Activated naive CD8-positive, alpha-beta T cell (primary cell): ENCODE results near the gene LRRC8C.
A peak's percentile ranks its signal among the peaks of the same experiment; 100 is the strongest.

Source experiments
- H3K27ac Mint-ChIP-seq: one replicate; pipeline ENCODE4 v1.8.0; 2021; ENCODE audit warnings: mixed read lengths
- H3K27me3 Mint-ChIP-seq: one replicate; pipeline ENCODE4 v1.8.0; 2021; ENCODE audit warnings: mixed read lengths
- H3K36me3 Mint-ChIP-seq: one replicate; pipeline ENCODE4 v1.8.0; 2021; ENCODE audit warnings: mixed read lengths
- H3K4me1 Mint-ChIP-seq: one replicate; pipeline ENCODE4 v1.8.0; 2021; ENCODE audit warnings: low read depth, mixed read lengths
- H3K4me3 Mint-ChIP-seq: one replicate; pipeline ENCODE4 v1.8.0; 2021; ENCODE audit warnings: mild to moderate bottlenecking, mixed read lengths
- H3K9me3 Mint-ChIP-seq: one replicate; pipeline ENCODE4 v1.8.0; 2021; ENCODE audit warnings: low read depth, mixed read lengths

Gene LRRC8C

GRCh38 chr1:89637496-89637895 is 4.6 kb downstream of the LRRC8C start:
- Mint-ChIP-seq H3K27ac (peak overlapping the region; percentile 88), H3K4me3 (peak overlapping the region; percentile 94), H3K4me1 (peaks cover 69% of the 10 kb centered on the region), H3K9me3 (no peaks in the 10 kb centered on the region), H3K27me3 (no peaks in the 10 kb centered on the region), H3K36me3 (peaks cover 35% of the 10 kb centered on the region)

GRCh38 chr1:89640440-89640839 is 7.5 kb downstream of the LRRC8C start:
- H3K27me3 Mint-ChIP-seq = no peaks in the 10 kb centered on the region
- peaks cover 9% of the 10 kb centered on the region for H3K9me3 Mint-ChIP-seq
- peaks cover 88% of the 10 kb centered on the region for H3K4me1 Mint-ChIP-seq
- H3K27ac Mint-ChIP-seq = peak overlapping the region; percentile 76
- peak overlapping the region; percentile 46 for H3K4me3 Mint-ChIP-seq
- H3K36me3 Mint-ChIP-seq = peaks cover 44% of the 10 kb centered on the region

GRCh38 chr1:89641781-89642180 is 8.9 kb downstream of the LRRC8C start:
- Mint-ChIP-seq H3K27me3 (no peaks in the 10 kb centered on the region), H3K4me3 (peak overlapping the region; percentile 64), H3K36me3 (peaks cover 44% of the 10 kb centered on the region), H3K4me1 (peaks cover 79% of the 10 kb centered on the region), H3K27ac (peak overlapping the region; percentile 90), H3K9me3 (peaks cover 10% of the 10 kb centered on the region)

- Mint-ChIP-seq H3K9me3 (peaks cover 14% of the 10 kb centered on the region), H3K27me3 (no peaks in the 10 kb centered on the region), H3K4me3 (peak overlapping the region; percentile 32), H3K36me3 (peaks cover 36% of the 10 kb centered on the region), H3K27ac (peak overlapping the region; percentile 85), H3K4me1 (peaks cover 74% of the 10 kb centered on the region)
Observed at GRCh38 chr1:89643577-89643976, 10.7 kb downstream of the LRRC8C start.

GRCh38 chr1:89644119-89644814 is 11.3 kb downstream of the LRRC8C start:
- no peak overlapping the region for H3K4me3 Mint-ChIP-seq
- H3K36me3 Mint-ChIP-seq = peaks cover 38% of the 10 kb centered on the region
- peaks cover 76% of the 10 kb centered on the region for H3K4me1 Mint-ChIP-seq
- H3K9me3 Mint-ChIP-seq = peaks cover 14% of the 10 kb centered on the region
- H3K27me3 Mint-ChIP-seq = no peaks in the 10 kb centered on the region
- H3K27ac Mint-ChIP-seq = peak overlapping the region; percentile 82

GRCh38 chr1:89646259-89646658 is 13.3 kb downstream of the LRRC8C start:
- H3K9me3 Mint-ChIP-seq = peaks cover 14% of the 10 kb centered on the region
- no peaks in the 10 kb centered on the region for H3K27me3 Mint-ChIP-seq
- no peak overlapping the region for H3K27ac Mint-ChIP-seq
- H3K4me1 Mint-ChIP-seq = peaks cover 75% of the 10 kb centered on the region
- no peak overlapping the region for H3K4me3 Mint-ChIP-seq
- peaks cover 45% of the 10 kb centered on the region for H3K36me3 Mint-ChIP-seq

- Mint-ChIP-seq H3K4me3 (peak overlapping the region; percentile 44), H3K27ac (peak overlapping the region; percentile 70), H3K36me3 (peaks cover 38% of the 10 kb centered on the region), H3K9me3 (peaks cover 12% of the 10 kb centered on the region), H3K4me1 (peaks cover 81% of the 10 kb centered on the region), H3K27me3 (no peaks in the 10 kb centered on the region)
Observed at GRCh38 chr1:89649783-89650182, 16.9 kb downstream of the LRRC8C start.

GRCh38 chr1:89652373-89652772 is 19.5 kb downstream of the LRRC8C start:
- no peaks in the 10 kb centered on the region for H3K27me3 Mint-ChIP-seq
- peaks cover under 1% of the 10 kb centered on the region for H3K9me3 Mint-ChIP-seq

GRCh38 chr1:89657886-89658285 is 25.0 kb downstream of the LRRC8C start:
- H3K36me3 Mint-ChIP-seq = peaks cover 32% of the 10 kb centered on the region
- no peaks in the 10 kb centered on the region for H3K9me3 Mint-ChIP-seq
- peak overlapping the region; percentile 73 for H3K4me3 Mint-ChIP-seq
- peaks cover 96% of the 10 kb centered on the region for H3K4me1 Mint-ChIP-seq
- H3K27me3 Mint-ChIP-seq = no peaks in the 10 kb centered on the region
- peak overlapping the region; percentile 95 for H3K27ac Mint-ChIP-seq

More at GRCh38 chr1:89652373-89652772, 19.5 kb downstream of the LRRC8C start:
- H3K4me3 Mint-ChIP-seq = peak overlapping the region; percentile 69
- peaks cover 35% of the 10 kb centered on the region for H3K36me3 Mint-ChIP-seq
- peaks cover 92% of the 10 kb centered on the region for H3K4me1 Mint-ChIP-seq
- H3K27ac Mint-ChIP-seq = peak overlapping the region; percentile 92

GRCh38 chr1:89659322-89660081 is 26.6 kb downstream of the LRRC8C start:
- Mint-ChIP-seq H3K36me3 (peaks cover 37% of the 10 kb centered on the region), H3K27me3 (no peaks in the 10 kb centered on the region), H3K4me1 (peaks cover 94% of the 10 kb centered on the region), H3K27ac (peak overlapping the region; percentile 95), H3K4me3 (peak overlapping the region; percentile 75), H3K9me3 (no peaks in the 10 kb centered on the region)

GRCh38 chr1:89660224-89661061 is 27.5 kb downstream of the LRRC8C start:
- Mint-ChIP-seq H3K4me3 (peak overlapping the region; percentile 75), H3K4me1 (peaks cover 92% of the 10 kb centered on the region), H3K36me3 (peaks cover 35% of the 10 kb centered on the region), H3K9me3 (no peaks in the 10 kb centered on the region), H3K27ac (peak overlapping the region; percentile 95), H3K27me3 (no peaks in the 10 kb centered on the region)

GRCh38 chr1:89665941-89666340 is 33.0 kb downstream of the LRRC8C start:
- Mint-ChIP-seq H3K36me3 (peaks cover 37% of the 10 kb centered on the region), H3K4me3 (no peak overlapping the region), H3K9me3 (no peaks in the 10 kb centered on the region)

GRCh38 chr1:89666640-89667039 is 33.7 kb downstream of the LRRC8C start:
- peak overlapping the region; percentile 85 for H3K27ac Mint-ChIP-seq
- no peaks in the 10 kb centered on the region for H3K9me3 Mint-ChIP-seq
- peaks cover 39% of the 10 kb centered on the region for H3K36me3 Mint-ChIP-seq

More at GRCh38 chr1:89665941-89666340, 33.0 kb downstream of the LRRC8C start:
- H3K4me1 Mint-ChIP-seq = peaks cover 92% of the 10 kb centered on the region
- no peak overlapping the region for H3K27ac Mint-ChIP-seq
- no peaks in the 10 kb centered on the region for H3K27me3 Mint-ChIP-seq

GRCh38 chr1:89667691-89668090 is 34.8 kb downstream of the LRRC8C start:
- Mint-ChIP-seq H3K27me3 (no peaks in the 10 kb centered on the region), H3K4me3 (peak overlapping the region; percentile 63), H3K4me1 (peaks cover 92% of the 10 kb centered on the region), H3K36me3 (peaks cover 36% of the 10 kb centered on the region), H3K9me3 (no peaks in the 10 kb centered on the region), H3K27ac (peak overlapping the region; percentile 85)

More at GRCh38 chr1:89666640-89667039, 33.7 kb downstream of the LRRC8C start:
- Mint-ChIP-seq H3K27me3 (no peaks in the 10 kb centered on the region), H3K4me3 (peak overlapping the region; percentile 63), H3K4me1 (peaks cover 92% of the 10 kb centered on the region)
